HepG2 (cell line): Measurements from ENCODE around the gene NFKBIA. TPM values are rescaled to one million over a fixed set of nuclear protein-coding genes. Genes with fewer than 3 reads are reported as not detected.

ENCODE experiments used
- CREB1 ChIP-seq, 2 experiments: fragments of 450-650 bp in 1 of 2; IDR thresholded peaks; 2 replicates each; pipeline ENCODE4 v1.6.1; 2016 to 2017; ENCODE audit warnings: control low read depth in 1 of 2, mild to moderate bottlenecking in 1 of 2, missing compliant biosample characterization in 1 of 2, missing genetic modification characterization in 1 of 2
- EEA1 ChIP-seq: sonication (generic); formaldehyde crosslinking; IDR thresholded peaks from 2 replicates; pipeline ENCODE4 v1.5.1; 2020; ENCODE audit warnings: mild to moderate bottlenecking, missing genetic modification reagents, borderline replicate concordance
- NR2F1 ChIP-seq, 2 experiments: fragments of 450-650 bp in 1 of 2; formaldehyde crosslinking in 1 of 2; IDR thresholded peaks; 2 replicates each; pipeline versions ENCODE4 v1.5.0 to v1.6.1; 2016 to 2020; ENCODE audit warnings: mild to moderate bottlenecking in 1 of 2, missing compliant biosample characterization in 1 of 2, missing genetic modification reagents in 1 of 2, moderate library complexity in 1 of 2
- ZFAT ChIP-seq: sonication (generic); formaldehyde crosslinking; conservative IDR thresholded peaks from 2 replicates; pipeline ENCODE4 v1.8.1; 2023; ENCODE audit warnings: missing genetic modification reagents, inconsistent platforms
- ZNF121 ChIP-seq: sonication (generic); formaldehyde crosslinking; IDR thresholded peaks from 2 replicates; pipeline ENCODE4 v1.5.0; 2020; ENCODE audit warnings: mild to moderate bottlenecking, missing genetic modification reagents
- ZNF652 ChIP-seq: IDR thresholded peaks from 2 replicates; pipeline ENCODE4 v1.6.1; 2016; ENCODE audit warnings: low read depth, borderline replicate concordance
- polyA plus RNA-seq, 8 experiments: library from polyadenylated mRNA; depleted of rRNA in 3 of 8; stranded (reverse) in 7 of 8; unstranded in 1 of 8; fragments of >200 nt; fragmentation: Illumina TruSeq in 4 of 8; extraction: Trizol in 4 of 8; gene quantifications; 2 replicates each; pipeline versions ENCODE4 v1.2.1 to v1.2.3, GENCODE V29; 2011 to 2016; ENCODE audit warnings: low read depth in 4 of 8, missing spikeins in 1 of 8, mixed read lengths in 1 of 8; ENCODE audit not compliant: insufficient read depth in 1 of 8
- total RNA-seq, 5 experiments: library from RNA; depleted of rRNA; stranded (reverse); fragments of >200 nt; fragmentation: Illumina TruSeq; extraction: Trizol; gene quantifications; 2 replicates each; pipeline ENCODE4 v1.2.3, GENCODE V29; 2016; ENCODE audit warnings: low read depth in 1 of 5
- TF ChIP-seq, protein P1 (sequence below): sonication (generic); formaldehyde crosslinking; IDR thresholded peaks from 2 replicates; pipeline ENCODE4 v1.4.0; 2020; ENCODE audit warnings: missing genetic modification reagents, borderline replicate concordance
- TF ChIP-seq, protein P2 (sequence below), 2 experiments: fragments of 450-650 bp in 1 of 2; sonication (generic) in 1 of 2; formaldehyde crosslinking in 1 of 2; IDR thresholded peaks; 2 replicates each; pipeline versions ENCODE4 v1.6.1 to v1.8.0; 2016 to 2022; ENCODE audit warnings: antibody characterized with exemption in 1 of 2, mild to moderate bottlenecking in 1 of 2, missing genetic modification reagents in 1 of 2
- TF ChIP-seq, protein P3 (sequence below): sonication (generic); formaldehyde crosslinking; IDR thresholded peaks from 2 replicates; pipeline ENCODE4 v1.4.0; 2020; ENCODE audit warnings: missing genetic modification reagents, borderline replicate concordance

The NFKBIA gene
- total and polyA plus RNA-seq, 2 of the 13 experiments (the other 11 are each of a cell fraction or from before 2014, with no cell fraction given), result 197 to 319 TPM

DNA sequence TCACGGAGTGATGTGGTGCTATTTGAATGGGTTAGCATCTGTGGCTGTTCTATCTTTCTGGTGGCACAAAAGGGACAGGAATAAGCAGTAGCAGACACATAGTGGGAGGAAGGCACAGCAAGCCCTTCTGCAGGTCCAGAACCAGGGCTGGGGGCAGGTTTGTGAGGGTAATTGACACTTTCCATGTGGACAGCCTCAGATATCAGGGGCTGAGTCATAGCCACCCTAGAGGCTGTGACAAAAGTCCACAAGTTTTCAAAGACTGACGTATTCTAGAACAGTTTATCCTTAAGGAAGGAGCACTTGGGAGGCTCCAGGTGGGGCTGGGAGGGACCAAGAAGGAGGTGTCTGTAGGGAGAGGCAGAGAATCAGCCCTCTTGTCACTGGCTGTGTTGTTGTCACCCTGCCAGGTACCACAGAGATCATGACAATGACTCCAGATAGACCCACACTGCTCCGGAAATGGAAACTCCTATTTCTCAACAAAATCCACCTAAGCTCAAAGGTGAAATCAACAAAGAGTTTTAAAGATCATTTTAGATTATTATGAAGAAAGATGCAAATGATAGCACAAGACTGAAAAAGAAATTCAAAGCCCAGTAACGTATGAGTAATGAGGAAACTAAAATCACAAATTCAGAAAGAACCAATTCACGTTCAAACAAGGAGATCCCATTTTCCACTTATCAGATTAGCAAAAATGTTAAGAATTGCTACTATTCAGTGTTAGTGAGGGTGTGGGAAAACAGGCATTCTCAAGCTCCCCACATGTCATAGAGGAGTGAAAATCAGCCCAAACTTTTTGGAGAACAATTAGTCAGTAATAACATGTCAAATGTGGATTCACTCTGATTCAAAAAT, 48.3 kb downstream of the NFKBIA start (continued):
- TF ChIP-seq, protein P1, sequence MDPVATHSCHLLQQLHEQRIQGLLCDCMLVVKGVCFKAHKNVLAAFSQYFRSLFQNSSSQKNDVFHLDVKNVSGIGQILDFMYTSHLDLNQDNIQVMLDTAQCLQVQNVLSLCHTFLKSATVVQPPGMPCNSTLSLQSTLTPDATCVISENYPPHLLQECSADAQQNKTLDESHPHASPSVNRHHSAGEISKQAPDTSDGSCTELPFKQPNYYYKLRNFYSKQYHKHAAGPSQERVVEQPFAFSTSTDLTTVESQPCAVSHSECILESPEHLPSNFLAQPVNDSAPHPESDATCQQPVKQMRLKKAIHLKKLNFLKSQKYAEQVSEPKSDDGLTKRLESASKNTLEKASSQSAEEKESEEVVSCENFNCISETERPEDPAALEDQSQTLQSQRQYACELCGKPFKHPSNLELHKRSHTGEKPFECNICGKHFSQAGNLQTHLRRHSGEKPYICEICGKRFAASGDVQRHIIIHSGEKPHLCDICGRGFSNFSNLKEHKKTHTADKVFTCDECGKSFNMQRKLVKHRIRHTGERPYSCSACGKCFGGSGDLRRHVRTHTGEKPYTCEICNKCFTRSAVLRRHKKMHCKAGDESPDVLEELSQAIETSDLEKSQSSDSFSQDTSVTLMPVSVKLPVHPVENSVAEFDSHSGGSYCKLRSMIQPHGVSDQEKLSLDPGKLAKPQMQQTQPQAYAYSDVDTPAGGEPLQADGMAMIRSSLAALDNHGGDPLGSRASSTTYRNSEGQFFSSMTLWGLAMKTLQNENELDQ (CRISPR knock-in tag), result no peak
- TF ChIP-seq ZNF121 (CRISPR knock-in tag) (no peak), ZNF652 (0 out of 2 replicates have a peak, but pooled peaks have one; percentile 23), EEA1 (no peak), ZFAT (no peak), CREB1 (IDR thresholded peaks at IDR 0.05) (peak; percentile 79), CREB1 (CRISPR knock-in tag; IDR thresholded peaks at IDR 0.05) (no peak), NR2F1 (CRISPR knock-in tag; IDR thresholded peaks at IDR 0.05) (peak; percentile 18 to 57; a peak in 1 of 4 replicates)
- TF ChIP-seq, protein P2, sequence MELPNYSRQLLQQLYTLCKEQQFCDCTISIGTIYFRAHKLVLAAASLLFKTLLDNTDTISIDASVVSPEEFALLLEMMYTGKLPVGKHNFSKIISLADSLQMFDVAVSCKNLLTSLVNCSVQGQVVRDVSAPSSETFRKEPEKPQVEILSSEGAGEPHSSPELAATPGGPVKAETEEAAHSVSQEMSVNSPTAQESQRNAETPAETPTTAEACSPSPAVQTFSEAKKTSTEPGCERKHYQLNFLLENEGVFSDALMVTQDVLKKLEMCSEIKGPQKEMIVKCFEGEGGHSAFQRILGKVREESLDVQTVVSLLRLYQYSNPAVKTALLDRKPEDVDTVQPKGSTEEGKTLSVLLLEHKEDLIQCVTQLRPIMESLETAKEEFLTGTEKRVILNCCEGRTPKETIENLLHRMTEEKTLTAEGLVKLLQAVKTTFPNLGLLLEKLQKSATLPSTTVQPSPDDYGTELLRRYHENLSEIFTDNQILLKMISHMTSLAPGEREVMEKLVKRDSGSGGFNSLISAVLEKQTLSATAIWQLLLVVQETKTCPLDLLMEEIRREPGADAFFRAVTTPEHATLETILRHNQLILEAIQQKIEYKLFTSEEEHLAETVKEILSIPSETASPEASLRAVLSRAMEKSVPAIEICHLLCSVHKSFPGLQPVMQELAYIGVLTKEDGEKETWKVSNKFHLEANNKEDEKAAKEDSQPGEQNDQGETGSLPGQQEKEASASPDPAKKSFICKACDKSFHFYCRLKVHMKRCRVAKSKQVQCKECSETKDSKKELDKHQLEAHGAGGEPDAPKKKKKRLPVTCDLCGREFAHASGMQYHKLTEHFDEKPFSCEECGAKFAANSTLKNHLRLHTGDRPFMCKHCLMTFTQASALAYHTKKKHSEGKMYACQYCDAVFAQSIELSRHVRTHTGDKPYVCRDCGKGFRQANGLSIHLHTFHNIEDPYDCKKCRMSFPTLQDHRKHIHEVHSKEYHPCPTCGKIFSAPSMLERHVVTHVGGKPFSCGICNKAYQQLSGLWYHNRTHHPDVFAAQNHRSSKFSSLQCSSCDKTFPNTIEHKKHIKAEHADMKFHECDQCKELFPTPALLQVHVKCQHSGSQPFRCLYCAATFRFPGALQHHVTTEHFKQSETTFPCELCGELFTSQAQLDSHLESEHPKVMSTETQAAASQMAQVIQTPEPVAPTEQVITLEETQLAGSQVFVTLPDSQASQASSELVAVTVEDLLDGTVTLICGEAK (IDR thresholded peaks at IDR 0.05), result no peak
- TF ChIP-seq, protein P2 (CRISPR knock-in tag; IDR thresholded peaks at IDR 0.05), result peak; percentile 68; the same call in 1 of the 2 replicates
- TF ChIP-seq, protein P3, sequence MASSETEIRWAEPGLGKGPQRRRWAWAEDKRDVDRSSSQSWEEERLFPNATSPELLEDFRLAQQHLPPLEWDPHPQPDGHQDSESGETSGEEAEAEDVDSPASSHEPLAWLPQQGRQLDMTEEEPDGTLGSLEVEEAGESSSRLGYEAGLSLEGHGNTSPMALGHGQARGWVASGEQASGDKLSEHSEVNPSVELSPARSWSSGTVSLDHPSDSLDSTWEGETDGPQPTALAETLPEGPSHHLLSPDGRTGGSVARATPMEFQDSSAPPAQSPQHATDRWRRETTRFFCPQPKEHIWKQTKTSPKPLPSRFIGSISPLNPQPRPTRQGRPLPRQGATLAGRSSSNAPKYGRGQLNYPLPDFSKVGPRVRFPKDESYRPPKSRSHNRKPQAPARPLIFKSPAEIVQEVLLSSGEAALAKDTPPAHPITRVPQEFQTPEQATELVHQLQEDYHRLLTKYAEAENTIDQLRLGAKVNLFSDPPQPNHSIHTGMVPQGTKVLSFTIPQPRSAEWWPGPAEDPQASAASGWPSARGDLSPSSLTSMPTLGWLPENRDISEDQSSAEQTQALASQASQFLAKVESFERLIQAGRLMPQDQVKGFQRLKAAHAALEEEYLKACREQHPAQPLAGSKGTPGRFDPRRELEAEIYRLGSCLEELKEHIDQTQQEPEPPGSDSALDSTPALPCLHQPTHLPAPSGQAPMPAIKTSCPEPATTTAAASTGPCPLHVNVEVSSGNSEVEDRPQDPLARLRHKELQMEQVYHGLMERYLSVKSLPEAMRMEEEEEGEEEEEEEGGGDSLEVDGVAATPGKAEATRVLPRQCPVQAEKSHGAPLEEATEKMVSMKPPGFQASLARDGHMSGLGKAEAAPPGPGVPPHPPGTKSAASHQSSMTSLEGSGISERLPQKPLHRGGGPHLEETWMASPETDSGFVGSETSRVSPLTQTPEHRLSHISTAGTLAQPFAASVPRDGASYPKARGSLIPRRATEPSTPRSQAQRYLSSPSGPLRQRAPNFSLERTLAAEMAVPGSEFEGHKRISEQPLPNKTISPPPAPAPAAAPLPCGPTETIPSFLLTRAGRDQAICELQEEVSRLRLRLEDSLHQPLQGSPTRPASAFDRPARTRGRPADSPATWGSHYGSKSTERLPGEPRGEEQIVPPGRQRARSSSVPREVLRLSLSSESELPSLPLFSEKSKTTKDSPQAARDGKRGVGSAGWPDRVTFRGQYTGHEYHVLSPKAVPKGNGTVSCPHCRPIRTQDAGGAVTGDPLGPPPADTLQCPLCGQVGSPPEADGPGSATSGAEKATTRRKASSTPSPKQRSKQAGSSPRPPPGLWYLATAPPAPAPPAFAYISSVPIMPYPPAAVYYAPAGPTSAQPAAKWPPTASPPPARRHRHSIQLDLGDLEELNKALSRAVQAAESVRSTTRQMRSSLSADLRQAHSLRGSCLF (CRISPR knock-in tag), result no peak
